Activated CD4-positive, alpha-beta memory T cell treated with anti-CD3 and anti-CD28 coated beads, Interleukin-2, amount 10 ng/mL, durations not matched to agents 7 days and 5 days (primary cell): ENCODE results near the gene WNT1. TPM values are rescaled to one million over a fixed set of nuclear protein-coding genes. Genes with fewer than 3 reads are reported as not detected.
A peak's percentile ranks its signal among the peaks of the same experiment; 100 is the strongest.

Experiments used
- CTCF ChIA-PET: fragments of 350-600 bp; sonication (Branson Sonifier 250); formaldehyde crosslinking; loops from one replicate; lab custom pipeline; 2021; ENCODE audit warnings: antibody characterized with exemption, inconsistent platforms; lab: Charles Lee
- POLR2A ChIA-PET: fragments of 350-600 bp; sonication (Branson Sonifier 250); formaldehyde crosslinking; loops from one replicate; lab custom pipeline; 2021; ENCODE audit warnings: antibody characterized with exemption; lab: Charles Lee
- DNase-seq: peaks from one replicate; pipeline ENCODE4 v3.0.0-alpha.2; 2020
- H3K27ac Mint-ChIP-seq: one replicate; pipeline ENCODE4 v1.8.0; 2021; ENCODE audit warnings: mild to moderate bottlenecking, mixed read lengths
- H3K27me3 Mint-ChIP-seq: one replicate; pipeline ENCODE4 v1.8.0; 2021; ENCODE audit warnings: mixed read lengths
- H3K36me3 Mint-ChIP-seq: one replicate; pipeline ENCODE4 v1.8.0; 2021; ENCODE audit warnings: low read depth, mixed read lengths
- H3K4me1 Mint-ChIP-seq: one replicate; pipeline ENCODE4 v1.8.0; 2021; ENCODE audit warnings: mixed read lengths
- H3K4me3 Mint-ChIP-seq: one replicate; pipeline ENCODE4 v1.8.0; 2021; ENCODE audit warnings: mild to moderate bottlenecking, mixed read lengths
- H3K9me3 Mint-ChIP-seq: one replicate; pipeline ENCODE4 v1.8.0; 2021; ENCODE audit warnings: mixed read lengths
- total RNA-seq, 2 experiments: library from RNA; stranded (reverse); gene quantifications; one replicate each; pipeline ENCODE4 v1.2.3, GENCODE V29; 2021

WNT1 gene
- total RNA-seq, 2 experiments from 2014 or later, result 0.33 to 0.73 TPM

DNA sequence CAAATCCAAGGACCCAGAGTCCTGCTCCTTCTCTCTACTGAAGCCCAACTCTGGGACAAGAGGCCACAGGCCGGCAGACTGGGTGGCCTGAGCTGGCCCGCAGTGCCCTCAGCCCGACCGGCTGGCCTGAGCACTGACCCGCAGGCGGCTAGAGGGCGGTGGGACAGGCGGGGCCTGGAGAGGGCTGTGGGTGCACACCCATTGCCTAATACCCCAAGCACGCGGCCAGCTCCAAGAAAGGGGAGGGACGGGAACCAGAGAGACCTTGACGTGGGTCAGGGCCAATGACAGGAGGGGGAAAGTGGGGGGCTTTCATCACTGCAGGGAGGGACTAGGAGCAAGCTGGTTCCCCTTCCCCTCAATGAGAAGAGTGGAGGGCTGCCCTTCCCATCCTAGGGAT, 4.6 kb upstream of the WNT1 start:
- no peaks in the 10 kb centered on the region for H3K36me3 Mint-ChIP-seq
- DNase-seq, result no peak
- POLR2A ChIA-PET, result no interaction called here
- no peaks in the 10 kb centered on the region for H3K9me3 Mint-ChIP-seq
- H3K4me3 Mint-ChIP-seq, result no peak overlapping the region
- no peak overlapping the region for H3K27ac Mint-ChIP-seq
- peaks cover 89% of the 10 kb centered on the region for H3K27me3 Mint-ChIP-seq
- CTCF ChIA-PET, result interaction anchor here (1.0 to 4.0 kb wide), 3 partner anchors 14 to 23 kb away, joined by 4 to 16 read pairs (median 5); no protein-coding TSS in a partner anchor
- peaks cover 49% of the 10 kb centered on the region for H3K4me1 Mint-ChIP-seq

DNA sequence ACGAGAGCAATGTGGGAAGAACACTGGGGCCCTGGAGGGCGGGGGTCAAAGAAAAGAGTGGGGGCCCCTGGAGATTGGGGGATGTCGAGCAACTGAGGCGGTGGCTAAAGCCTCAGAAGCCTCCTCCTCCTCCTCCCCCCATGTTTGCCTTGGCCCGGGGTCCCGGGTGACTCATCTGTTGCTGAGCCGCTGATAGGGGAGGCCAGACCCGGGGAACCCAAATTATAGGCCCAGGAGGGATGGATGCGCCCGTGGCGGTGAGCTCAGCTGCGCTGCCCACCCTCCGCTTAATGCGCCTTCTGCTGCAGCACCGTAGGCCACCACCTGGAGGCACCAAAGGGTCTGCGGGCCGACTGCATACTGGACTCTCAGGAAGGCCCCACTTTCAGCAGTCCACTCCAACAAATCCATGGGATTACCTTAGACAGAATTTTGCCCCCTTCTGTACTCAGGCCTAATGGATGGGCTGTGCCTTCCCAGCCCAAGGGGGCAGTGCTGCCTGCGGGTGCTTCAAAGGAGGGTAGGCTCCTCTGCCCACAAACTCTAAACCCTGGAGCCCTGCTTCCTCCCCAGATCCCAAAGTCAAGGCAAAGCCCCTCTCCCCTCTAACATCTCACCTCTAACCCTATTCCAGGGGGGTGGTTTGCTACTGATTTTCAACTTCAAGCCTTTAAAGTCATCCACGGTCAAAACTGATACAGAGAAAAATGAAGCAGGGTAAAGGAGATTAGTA, 4.0 kb upstream of the WNT1 start:
- Mint-ChIP-seq H3K27me3 (peaks cover 89% of the 10 kb centered on the region), H3K27ac (no peak overlapping the region), H3K4me1 (peaks cover 55% of the 10 kb centered on the region), H3K4me3 (no peak overlapping the region), H3K36me3 (no peaks in the 10 kb centered on the region), H3K9me3 (no peaks in the 10 kb centered on the region)
- ChIA-PET POLR2A (interaction anchor here (1.0 kb wide), 1 partner anchor 122 kb away, joined by 3 read pairs; the partner anchor contains the start of gene DDX23), CTCF (interaction anchor here (1.0 to 4.0 kb wide), 3 partner anchors 14 to 23 kb away, joined by 4 to 16 read pairs (median 5); no protein-coding TSS in a partner anchor)
- peak; percentile 47 for DNase-seq

DNA sequence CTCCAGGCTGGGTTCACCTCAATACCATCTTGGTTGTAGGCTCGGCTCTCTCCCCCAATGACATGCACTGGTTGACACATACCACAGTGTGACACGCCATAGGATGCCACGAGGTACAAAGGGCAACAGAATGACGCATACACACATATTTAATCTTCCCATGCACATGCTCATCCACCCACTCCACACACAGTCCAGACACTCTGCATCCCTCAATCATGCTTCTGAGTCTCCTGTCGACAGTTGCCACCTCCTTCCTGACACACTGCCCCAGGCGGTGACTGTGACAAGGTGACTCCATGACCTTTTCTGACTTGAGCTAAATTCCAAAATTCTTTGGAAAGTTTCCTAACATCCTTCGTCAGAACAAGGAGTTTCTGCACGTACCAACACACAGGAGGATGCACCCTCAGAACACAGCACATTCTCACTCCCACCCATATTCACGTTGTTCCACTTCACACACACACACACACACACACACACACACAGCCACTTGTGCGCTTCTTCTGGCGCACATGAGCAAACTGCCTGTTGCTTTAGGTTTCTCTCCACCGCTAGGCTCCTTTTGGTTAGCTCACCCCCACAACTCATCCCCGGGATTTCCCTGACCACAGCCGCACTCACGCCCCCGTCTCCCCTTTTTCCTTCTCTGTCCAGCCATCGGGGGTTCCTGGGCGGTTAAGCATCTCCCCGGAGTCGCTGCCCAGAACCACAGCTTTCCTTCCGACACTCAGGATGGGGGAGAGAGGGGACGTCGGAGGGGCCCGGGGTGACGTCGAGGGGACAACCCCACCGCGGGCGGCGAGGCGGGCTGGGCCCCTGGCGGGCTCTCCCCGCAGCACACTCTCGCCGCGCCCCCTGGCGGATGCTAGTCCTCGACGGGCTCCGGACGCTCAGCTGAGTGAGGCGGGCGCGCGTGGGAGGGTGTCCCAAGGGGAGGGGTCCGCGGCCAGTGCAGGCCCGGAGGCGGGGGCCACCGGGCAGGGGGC, 536 bp upstream of the WNT1 start:
- Mint-ChIP-seq H3K4me1 (peaks cover 59% of the 10 kb centered on the region), H3K9me3 (no peaks in the 10 kb centered on the region), H3K27me3 (peaks cover 91% of the 10 kb centered on the region), H3K27ac (no peak overlapping the region), H3K4me3 (peak overlapping the region; percentile 45), H3K36me3 (peaks cover 5% of the 10 kb centered on the region)
- POLR2A ChIA-PET, result interaction anchor here (0.6 to 2.9 kb wide), 9 partner anchors 8 to 125 kb away, joined by 3 to 8 read pairs (median 3); partner anchors contain the start of genes DDN, DDX23 and FKBP11
- peak; percentile 79 for DNase-seq
- CTCF ChIA-PET, result interaction anchor here (0.5 to 6.1 kb wide), 29 partner anchors 8 to 295 kb away, joined by 3 to 55 read pairs (median 4); partner anchors contain the start of genes ARF3, DDN, DDX23 and FKBP11

DNA sequence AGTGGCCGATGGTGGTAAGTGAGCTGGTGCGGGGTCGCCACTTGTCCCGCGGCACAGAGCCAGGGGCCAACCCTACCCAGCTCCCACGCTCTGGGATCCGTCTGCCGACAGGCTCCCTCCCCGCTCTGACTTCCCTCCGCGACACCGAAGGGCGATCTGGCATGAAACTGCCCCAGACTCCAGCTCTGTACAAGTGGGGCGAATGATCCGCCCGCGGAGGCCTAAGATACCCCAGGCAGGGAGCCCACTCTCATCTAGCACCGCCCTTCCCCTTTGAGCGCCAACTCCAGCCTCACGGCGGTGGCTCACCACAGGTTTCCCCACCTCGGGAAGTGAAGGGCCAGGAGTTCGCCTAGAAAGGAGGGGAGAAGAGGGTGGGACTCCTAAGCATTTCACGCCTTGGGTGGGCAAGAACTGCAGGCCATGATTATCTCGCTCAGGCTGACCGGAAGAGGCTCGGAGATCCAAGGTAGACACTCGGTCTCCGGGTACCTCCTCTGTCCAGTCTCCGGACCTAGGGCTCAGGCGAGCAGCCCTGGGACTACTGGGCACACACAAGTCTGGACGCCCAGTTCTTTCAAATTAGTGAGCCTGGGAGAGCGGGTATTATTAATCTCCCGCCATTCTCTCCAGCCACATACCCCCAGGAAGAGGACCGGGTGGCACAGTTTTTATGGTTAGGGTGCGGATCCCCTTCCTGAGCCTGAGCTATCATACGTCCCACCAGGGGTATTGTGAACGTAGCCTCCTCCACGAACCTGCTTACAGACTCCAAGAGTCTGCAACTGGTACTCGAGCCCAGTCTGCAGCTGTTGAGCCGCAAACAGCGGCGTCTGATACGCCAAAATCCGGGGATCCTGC, 849 bp downstream of the WNT1 start:
- CTCF ChIA-PET, result interaction anchor here (0.7 to 6.1 kb wide), 21 partner anchors 9 to 297 kb away, joined by 3 to 55 read pairs (median 5); partner anchors contain the start of genes ARF3, DDN, DDX23 and KANSL2
- no peaks in the 10 kb centered on the region for H3K9me3 Mint-ChIP-seq
- peaks cover 90% of the 10 kb centered on the region for H3K27me3 Mint-ChIP-seq
- no peak overlapping the region for H3K27ac Mint-ChIP-seq
- peaks cover 5% of the 10 kb centered on the region for H3K36me3 Mint-ChIP-seq
- POLR2A ChIA-PET, result interaction anchor here (0.7 to 1.7 kb wide), 11 partner anchors 9 to 127 kb away, joined by 3 to 14 read pairs (median 4); partner anchors contain the start of gene DDX23
- H3K4me3 Mint-ChIP-seq, result peak overlapping the region; percentile 77
- H3K4me1 Mint-ChIP-seq, result peaks cover 55% of the 10 kb centered on the region
- DNase-seq, result no peak

DNA sequence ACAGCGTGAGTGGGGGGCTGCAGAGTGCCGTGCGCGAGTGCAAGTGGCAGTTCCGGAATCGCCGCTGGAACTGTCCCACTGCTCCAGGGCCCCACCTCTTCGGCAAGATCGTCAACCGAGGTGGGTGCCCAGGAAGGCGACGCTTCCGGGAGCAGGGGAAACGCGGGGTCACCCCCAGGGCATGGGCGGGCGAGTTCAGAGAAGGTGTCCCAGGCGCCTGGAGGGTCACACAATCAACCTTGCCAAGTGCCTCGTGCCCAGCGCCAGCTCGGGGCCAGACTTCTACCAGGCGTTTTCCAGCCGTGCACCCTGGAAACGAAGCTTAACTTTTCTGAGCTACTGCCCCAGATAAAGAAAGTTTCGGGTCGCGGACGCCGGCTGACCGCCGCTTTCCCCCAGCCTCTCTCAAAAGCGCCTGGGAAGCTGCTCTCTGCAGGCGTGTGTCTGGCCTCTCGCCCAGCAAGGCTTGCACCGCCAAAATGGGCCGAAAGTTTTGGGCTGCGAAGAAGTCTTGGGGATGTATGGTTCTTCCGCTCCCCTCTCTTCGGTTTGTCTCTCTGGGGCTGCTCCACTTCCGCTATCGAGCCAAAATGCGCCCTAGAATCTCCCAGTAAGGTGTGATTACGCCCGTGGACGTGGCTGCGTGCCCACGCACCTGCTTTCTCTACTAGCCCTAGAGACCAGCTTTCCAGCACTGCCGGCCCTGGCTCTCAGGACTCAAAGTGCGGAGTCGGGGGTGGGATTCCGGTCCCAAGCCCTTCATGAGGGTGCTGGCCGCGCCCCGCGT, 1.7 kb downstream of the WNT1 start:
- ChIA-PET CTCF (interaction anchor here (0.7 to 6.1 kb wide), 14 partner anchors 9 to 127 kb away, joined by 3 to 55 read pairs (median 6); partner anchors contain the start of genes ARF3, DDN, DDX23 and RND1), POLR2A (interaction anchor here (0.7 to 1.7 kb wide), 10 partner anchors 8 to 127 kb away, joined by 3 to 14 read pairs (median 4); partner anchors contain the start of gene DDX23)
- Mint-ChIP-seq H3K9me3 (no peaks in the 10 kb centered on the region), H3K27me3 (peaks cover 89% of the 10 kb centered on the region), H3K4me1 (peaks cover 55% of the 10 kb centered on the region), H3K36me3 (peaks cover 5% of the 10 kb centered on the region), H3K4me3 (peak overlapping the region; percentile 77), H3K27ac (no peak overlapping the region)
- peak; percentile 60 for DNase-seq

DNA sequence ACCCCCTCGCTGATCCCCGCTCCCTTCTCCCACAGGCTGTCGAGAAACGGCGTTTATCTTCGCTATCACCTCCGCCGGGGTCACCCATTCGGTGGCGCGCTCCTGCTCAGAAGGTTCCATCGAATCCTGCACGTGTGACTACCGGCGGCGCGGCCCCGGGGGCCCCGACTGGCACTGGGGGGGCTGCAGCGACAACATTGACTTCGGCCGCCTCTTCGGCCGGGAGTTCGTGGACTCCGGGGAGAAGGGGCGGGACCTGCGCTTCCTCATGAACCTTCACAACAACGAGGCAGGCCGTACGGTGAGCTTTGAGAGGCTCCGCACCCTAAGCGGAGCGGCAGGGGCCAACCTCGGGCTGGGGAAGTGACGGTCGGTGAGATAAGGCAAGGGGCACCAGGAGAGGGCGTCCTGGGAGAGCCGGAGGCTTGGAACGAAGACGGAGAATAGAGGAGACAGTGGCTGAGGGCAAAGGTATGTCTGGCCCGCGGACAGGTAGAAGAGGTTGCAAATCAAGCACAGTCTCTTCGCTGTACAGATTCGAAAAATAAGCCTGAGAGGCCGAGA, 2.3 kb downstream of the WNT1 start:
- peak overlapping the region; percentile 77 for H3K4me3 Mint-ChIP-seq
- peaks cover 55% of the 10 kb centered on the region for H3K4me1 Mint-ChIP-seq
- H3K9me3 Mint-ChIP-seq, result no peaks in the 10 kb centered on the region
- H3K27ac Mint-ChIP-seq, result peak overlapping the region; percentile 62
- peaks cover 5% of the 10 kb centered on the region for H3K36me3 Mint-ChIP-seq
- H3K27me3 Mint-ChIP-seq, result peaks cover 91% of the 10 kb centered on the region
- CTCF ChIA-PET, result interaction anchor here (0.7 to 6.1 kb wide), 13 partner anchors 8 to 128 kb away, joined by 3 to 55 read pairs (median 5); partner anchors contain the start of genes ARF3, DDX23 and RND1
- POLR2A ChIA-PET, result interaction anchor here (0.7 to 1.7 kb wide), 13 partner anchors 8 to 151 kb away, joined by 3 to 14 read pairs (median 4); partner anchors contain the start of genes ARF3, DDX23, PRKAG1 and TUBA1B
- DNase-seq, result peak; percentile 41

DNA sequence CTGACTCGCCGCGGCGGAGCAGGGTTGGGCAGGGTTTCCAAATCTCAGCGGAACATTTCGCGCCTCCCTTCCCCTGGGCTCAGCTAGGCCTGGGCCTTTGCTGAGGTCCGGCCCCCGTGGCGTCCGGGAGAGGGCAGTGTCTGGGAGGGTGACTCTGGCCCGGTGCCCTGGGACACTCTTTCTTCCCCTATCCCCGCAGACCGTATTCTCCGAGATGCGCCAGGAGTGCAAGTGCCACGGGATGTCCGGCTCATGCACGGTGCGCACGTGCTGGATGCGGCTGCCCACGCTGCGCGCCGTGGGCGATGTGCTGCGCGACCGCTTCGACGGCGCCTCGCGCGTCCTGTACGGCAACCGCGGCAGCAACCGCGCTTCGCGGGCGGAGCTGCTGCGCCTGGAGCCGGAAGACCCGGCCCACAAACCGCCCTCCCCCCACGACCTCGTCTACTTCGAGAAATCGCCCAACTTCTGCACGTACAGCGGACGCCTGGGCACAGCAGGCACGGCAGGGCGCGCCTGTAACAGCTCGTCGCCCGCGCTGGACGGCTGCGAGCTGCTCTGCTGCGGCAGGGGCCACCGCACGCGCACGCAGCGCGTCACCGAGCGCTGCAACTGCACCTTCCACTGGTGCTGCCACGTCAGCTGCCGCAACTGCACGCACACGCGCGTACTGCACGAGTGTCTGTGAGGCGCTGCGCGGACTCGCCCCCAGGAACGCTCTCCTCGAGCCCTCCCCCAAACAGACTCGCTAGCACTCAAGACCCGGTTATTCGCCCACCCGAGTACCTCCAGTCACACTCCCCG, 3.0 kb downstream of the WNT1 start:
- peaks cover 55% of the 10 kb centered on the region for H3K4me1 Mint-ChIP-seq
- POLR2A ChIA-PET, result interaction anchor here (0.9 to 1.7 kb wide), 10 partner anchors 9 to 151 kb away, joined by 3 to 6 read pairs (median 4); partner anchors contain the start of genes ARF3, DDN, FKBP11 and PRKAG1
- H3K9me3 Mint-ChIP-seq, result no peaks in the 10 kb centered on the region
- peak overlapping the region; percentile 77 for H3K4me3 Mint-ChIP-seq
- peaks cover 90% of the 10 kb centered on the region for H3K27me3 Mint-ChIP-seq
- peaks cover 5% of the 10 kb centered on the region for H3K36me3 Mint-ChIP-seq
- CTCF ChIA-PET, result interaction anchor here (0.7 to 6.1 kb wide), 13 partner anchors 9 to 186 kb away, joined by 3 to 55 read pairs (median 4); partner anchors contain the start of genes ARF3, DDX23 and RND1
- DNase-seq, result peak; percentile 67
- peak overlapping the region; percentile 62 for H3K27ac Mint-ChIP-seq

DNA sequence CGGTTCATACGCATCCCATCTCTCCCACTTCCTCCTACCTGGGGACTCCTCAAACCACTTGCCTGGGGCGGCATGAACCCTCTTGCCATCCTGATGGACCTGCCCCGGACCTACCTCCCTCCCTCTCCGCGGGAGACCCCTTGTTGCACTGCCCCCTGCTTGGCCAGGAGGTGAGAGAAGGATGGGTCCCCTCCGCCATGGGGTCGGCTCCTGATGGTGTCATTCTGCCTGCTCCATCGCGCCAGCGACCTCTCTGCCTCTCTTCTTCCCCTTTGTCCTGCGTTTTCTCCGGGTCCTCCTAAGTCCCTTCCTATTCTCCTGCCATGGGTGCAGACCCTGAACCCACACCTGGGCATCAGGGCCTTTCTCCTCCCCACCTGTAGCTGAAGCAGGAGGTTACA, 3.6 kb downstream of the WNT1 start:
- H3K27ac Mint-ChIP-seq, result peak overlapping the region; percentile 27
- peaks cover 54% of the 10 kb centered on the region for H3K4me1 Mint-ChIP-seq
- no peak for DNase-seq
- CTCF ChIA-PET, result interaction anchor here (1.0 to 6.1 kb wide), 10 partner anchors 10 to 187 kb away, joined by 3 to 55 read pairs (median 4); partner anchors contain the start of genes ARF3 and DDX23
- peaks cover 88% of the 10 kb centered on the region for H3K27me3 Mint-ChIP-seq
- H3K36me3 Mint-ChIP-seq, result peaks cover 5% of the 10 kb centered on the region
- H3K9me3 Mint-ChIP-seq, result no peaks in the 10 kb centered on the region
- POLR2A ChIA-PET, result interaction anchor here (0.9 to 1.7 kb wide), 8 partner anchors 9 to 150 kb away, joined by 3 to 6 read pairs (median 4); partner anchors contain the start of genes ARF3, DDN, FKBP11 and PRKAG1
- H3K4me3 Mint-ChIP-seq, result peak overlapping the region; percentile 77

DNA sequence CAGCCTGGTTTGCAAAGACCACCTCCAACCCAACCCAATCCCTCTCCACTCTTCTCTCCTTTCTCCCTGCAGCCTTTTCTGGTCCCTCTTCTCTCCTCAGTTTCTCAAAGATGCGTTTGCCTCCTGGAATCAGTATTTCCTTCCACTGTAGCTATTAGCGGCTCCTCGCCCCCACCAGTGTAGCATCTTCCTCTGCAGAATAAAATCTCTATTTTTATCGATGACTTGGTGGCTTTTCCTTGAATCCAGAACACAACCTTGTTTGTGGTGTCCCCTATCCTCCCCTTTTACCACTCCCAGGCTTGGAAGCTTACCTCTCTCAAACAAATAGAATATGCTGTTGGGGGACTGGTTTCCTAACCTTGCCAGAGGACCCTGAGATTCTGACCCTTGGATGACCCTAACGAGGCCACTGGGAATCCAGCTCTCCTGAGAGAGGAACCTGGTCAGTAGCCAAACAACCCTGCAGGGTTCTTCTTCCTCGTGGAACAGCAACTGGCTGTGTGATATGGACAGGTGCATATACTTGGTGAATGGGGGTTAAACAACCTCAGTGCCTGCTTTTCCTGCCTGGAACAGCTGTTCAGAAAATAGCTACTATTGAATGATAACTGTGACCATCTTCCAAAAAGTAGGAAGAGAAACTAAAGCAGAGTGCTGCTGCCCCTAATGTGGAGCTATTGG, 4.4 kb downstream of the WNT1 start:
- no peaks in the 10 kb centered on the region for H3K9me3 Mint-ChIP-seq
- no peak for DNase-seq
- H3K27me3 Mint-ChIP-seq, result peaks cover 87% of the 10 kb centered on the region
- CTCF ChIA-PET, result interaction anchor here (0.8 to 6.1 kb wide), 9 partner anchors 10 to 188 kb away, joined by 3 to 55 read pairs (median 4); partner anchors contain the start of genes ARF3, DDX23 and FKBP11
- no peak overlapping the region for H3K4me3 Mint-ChIP-seq
- POLR2A ChIA-PET, result interaction anchor here (0.6 to 1.6 kb wide), 6 partner anchors 10 to 170 kb away, joined by 3 to 5 read pairs (median 4); partner anchors contain the start of gene FKBP11
- H3K27ac Mint-ChIP-seq, result no peak overlapping the region
- peaks cover 46% of the 10 kb centered on the region for H3K4me1 Mint-ChIP-seq
- H3K36me3 Mint-ChIP-seq, result peaks cover 5% of the 10 kb centered on the region
